ENCODE measurements around the gene DOCK6.

GRCh38 chr19:11295180-11295579, 32.9 kb upstream of the DOCK6 start:
- TF ChIP-seq CTCF (optimal IDR thresholded peaks at IDR 0.05 in 1 of 3, IDR thresholded peaks at IDR 0.05 in 1 of 3, conservative IDR thresholded peaks at IDR 0.05 in 1 of 3; ENCODE audit: extremely low read depth in 1 of 3, insufficient read depth in 2 of 3, low read length in 3 of 3) = no peak
- TF ChIP-seq EZH2 (IDR thresholded peaks at IDR 0.05; ENCODE audit: low read length) = no peak

Data from keratinocyte (primary cell).